RWPE1 (cell line): Measurements from ENCODE around the gene TAS2R9.

Source experiments
- CTCF ChIA-PET: fragments of 350-600 bp; sonication (Branson Sonifier 250); formaldehyde crosslinking; extraction: SDS; loops from one replicate; lab custom pipeline; 2021; lab: Yijun Ruan, JAX
- POLR2A ChIA-PET: fragments of 400-600 bp; formaldehyde crosslinking; extraction: SDS; loops from one replicate; lab custom pipeline; 2020; ENCODE audit warnings: antibody characterized with exemption; ENCODE audit not compliant: low non-redundant PET; lab: Yijun Ruan, JAX
- DNase-seq: peaks from one replicate; pipeline ENCODE4 v3.0.0; 2012; ENCODE audit warnings: low spot score
- H3K27ac ChIP-seq: fragments of 450-650 bp; 2 replicates; pipeline ENCODE4 v1.5.1; 2017
- TF ChIP-seq, protein P1 (sequence below): fragments of 450-650 bp; conservative IDR thresholded peaks from 2 replicates; pipeline ENCODE4 v1.5.1; 2017; ENCODE audit warnings: low read depth, mild to moderate bottlenecking

TAS2R9 gene

DNA sequence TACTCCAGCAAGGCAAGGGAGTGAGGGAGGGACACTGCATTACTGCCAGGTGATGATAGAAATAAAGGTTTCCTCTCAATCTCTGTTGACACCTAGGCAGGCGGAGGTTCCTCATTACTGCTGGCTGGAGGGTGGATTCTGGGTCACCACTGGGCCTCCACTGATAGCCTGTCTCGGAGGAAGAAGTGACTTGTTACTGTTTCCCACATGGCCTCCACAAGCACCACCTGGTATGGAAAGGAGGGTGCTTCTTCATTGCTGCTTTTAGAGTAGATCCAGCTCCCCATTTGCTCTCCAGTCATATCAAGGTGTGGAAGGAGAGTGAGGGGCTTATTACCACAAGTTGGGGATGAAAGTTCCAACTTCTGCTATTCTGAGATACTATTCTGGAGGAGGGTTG, 32.9 kb upstream of the TAS2R9 start:
- TF ChIP-seq, protein P1, sequence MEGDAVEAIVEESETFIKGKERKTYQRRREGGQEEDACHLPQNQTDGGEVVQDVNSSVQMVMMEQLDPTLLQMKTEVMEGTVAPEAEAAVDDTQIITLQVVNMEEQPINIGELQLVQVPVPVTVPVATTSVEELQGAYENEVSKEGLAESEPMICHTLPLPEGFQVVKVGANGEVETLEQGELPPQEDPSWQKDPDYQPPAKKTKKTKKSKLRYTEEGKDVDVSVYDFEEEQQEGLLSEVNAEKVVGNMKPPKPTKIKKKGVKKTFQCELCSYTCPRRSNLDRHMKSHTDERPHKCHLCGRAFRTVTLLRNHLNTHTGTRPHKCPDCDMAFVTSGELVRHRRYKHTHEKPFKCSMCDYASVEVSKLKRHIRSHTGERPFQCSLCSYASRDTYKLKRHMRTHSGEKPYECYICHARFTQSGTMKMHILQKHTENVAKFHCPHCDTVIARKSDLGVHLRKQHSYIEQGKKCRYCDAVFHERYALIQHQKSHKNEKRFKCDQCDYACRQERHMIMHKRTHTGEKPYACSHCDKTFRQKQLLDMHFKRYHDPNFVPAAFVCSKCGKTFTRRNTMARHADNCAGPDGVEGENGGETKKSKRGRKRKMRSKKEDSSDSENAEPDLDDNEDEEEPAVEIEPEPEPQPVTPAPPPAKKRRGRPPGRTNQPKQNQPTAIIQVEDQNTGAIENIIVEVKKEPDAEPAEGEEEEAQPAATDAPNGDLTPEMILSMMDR = no peak
- POLR2A ChIA-PET = no interaction called here
- H3K27ac ChIP-seq = no peak overlapping the region
- CTCF ChIA-PET = interaction anchor here (0.7 kb wide), 1 partner anchor 1314 kb away, joined by 3 read pairs; no protein-coding TSS in a partner anchor
- no peak for DNase-seq

DNA sequence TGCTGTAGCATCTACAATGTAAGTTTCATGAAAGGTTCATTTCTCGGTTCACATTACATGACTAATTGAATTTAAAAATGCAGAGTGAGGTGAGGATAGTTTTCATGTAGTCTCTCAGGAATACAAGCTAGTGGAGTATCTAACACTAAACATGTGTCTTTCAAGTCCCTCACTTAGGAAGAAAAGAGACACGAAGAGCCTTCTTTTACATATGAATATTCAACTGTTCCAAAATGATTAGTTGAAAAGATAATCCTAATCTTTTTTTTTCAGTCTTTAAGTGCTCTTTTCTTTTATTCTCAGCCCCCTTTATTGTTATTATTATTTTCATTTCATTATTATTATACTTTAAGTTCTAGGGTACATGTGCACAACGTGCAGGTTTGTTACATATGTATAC, 28.5 kb upstream of the TAS2R9 start:
- POLR2A ChIA-PET = no interaction called here
- TF ChIP-seq, protein P1 = no peak
- DNase-seq = no peak
- CTCF ChIA-PET = no interaction called here
- H3K27ac ChIP-seq = no peak overlapping the region

DNA sequence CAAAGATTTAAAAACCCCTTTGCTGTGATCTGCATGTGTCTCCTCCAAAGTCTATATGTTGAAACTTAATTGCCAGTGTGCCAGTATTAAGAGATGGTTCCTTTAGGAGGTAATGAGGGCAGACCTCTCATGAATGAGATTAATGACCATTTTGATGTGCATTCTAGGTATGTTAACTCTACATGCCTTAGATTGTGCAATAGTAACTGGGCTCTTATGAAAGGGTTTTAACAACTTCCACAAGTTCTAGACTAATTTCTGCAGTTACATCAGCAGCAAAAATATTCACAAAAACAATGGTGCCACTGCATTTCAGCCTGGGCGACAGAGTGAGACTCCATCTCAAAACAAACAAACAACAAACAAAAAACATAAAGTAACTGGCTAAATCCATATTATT, 20.0 kb upstream of the TAS2R9 start:
- no peak overlapping the region for H3K27ac ChIP-seq
- ChIA-PET CTCF (no interaction called here), POLR2A (no interaction called here)
- TF ChIP-seq, protein P1 = no peak
- DNase-seq = no peak

DNA sequence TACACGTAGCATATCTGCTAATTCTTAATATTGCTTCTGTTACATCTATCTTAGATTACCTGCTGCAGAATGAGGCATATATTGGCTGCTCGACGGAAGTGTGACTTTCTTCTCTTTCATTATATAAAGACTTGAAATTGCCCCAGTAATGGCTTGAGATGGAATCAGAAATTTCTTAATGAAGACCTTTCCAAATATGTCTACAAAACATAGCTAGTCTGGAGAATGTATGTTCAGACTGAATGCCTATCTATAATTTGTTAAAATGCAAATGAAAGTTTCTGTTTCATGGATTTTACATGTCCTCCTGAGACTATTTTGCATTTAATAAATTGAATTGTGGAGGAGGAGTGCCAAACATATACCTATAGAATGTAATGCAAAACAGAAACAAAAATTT, 16.3 kb upstream of the TAS2R9 start, which contains the start of gene TAS2R10:
TAS2R10 (minus strand) TSS at position 101 of the 400 bp plus-strand sequence; CDS start at position 12, 89 bp downstream.
- no peak for DNase-seq
- ChIA-PET POLR2A (no interaction called here), CTCF (no interaction called here)
- TF ChIP-seq, protein P1 = no peak
- no peak within 1 kb of the TSS for H3K27ac ChIP-seq

DNA sequence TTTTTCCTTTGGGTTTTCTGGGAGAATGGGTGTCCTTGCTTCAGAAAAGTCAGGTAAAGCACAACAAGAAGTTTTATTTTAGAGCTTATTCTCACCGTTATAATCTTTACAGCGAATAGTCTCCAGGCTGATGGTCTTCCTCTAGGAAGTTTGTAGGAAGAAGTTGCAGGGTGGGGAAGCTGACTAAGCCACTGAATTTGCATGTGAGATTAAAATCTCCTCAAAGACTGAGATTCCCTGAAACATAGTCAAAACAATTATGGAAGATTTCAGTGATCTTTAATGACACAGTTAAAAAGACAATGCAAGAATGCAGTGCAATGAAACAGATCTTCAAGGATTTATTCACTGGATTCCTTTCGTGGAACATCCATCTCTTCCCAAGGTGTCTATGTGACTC, 15.0 kb upstream of the TAS2R9 start:
- TF ChIP-seq, protein P1 = no peak
- H3K27ac ChIP-seq = no peak overlapping the region
- no peak for DNase-seq
- ChIA-PET POLR2A (no interaction called here), CTCF (no interaction called here)

DNA sequence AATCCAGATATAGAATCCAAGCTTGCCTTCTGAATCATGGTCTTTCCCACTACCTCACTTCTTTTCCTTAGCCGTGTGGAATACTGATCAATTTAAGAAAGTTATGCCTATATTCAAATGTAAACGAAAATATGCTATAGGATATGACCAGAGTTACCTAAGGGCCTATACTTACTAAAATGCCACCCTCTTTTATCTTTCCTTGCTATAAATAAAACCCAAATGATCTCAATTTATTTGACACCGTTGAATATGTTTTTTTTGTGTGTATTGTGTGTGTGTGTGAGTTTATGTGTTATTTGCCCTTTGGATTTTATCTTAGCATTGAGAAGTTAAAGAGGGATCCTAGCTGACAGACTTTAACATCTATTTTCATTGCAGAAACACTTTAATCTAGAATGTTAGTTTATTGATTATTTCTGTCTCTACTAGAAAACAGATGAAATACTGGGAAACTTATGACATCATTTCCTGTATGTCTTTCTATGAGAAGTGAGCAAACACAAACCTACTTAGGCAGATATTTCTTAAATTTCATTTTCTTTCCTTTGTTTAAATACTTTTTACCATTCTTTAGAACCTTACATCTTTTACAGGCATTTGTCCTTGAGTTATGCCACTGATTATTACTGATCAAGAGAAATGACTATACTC, 2.0 kb upstream of the TAS2R9 start:
- no peak for DNase-seq
- TF ChIP-seq, protein P1 = no peak
- ChIA-PET CTCF (no interaction called here), POLR2A (no interaction called here)
- H3K27ac ChIP-seq = no peak overlapping the region
